OCI-LY7 (cell line): ENCODE results near the gene CFAP61. TPM values are rescaled to one million over a fixed set of nuclear protein-coding genes. Genes with fewer than 3 reads are reported as not detected.

Experiments
- BruUV-seq: library from RNA; stranded (reverse); fragments of 400-500 nt; replicated peaks from 2 replicates; lab custom pipeline; 2021; lab: Mats Ljungman, UMichigan
- CTCF ChIA-PET: fragments of 300-600 bp; sonication (Branson Sonifier 250); formaldehyde crosslinking; loops from one replicate; lab custom pipeline; 2022; ENCODE audit warnings: antibody characterized with exemption; ENCODE audit not compliant: unreplicated experiment; lab: Charles Lee
- POLR2A ChIA-PET: fragments of 300-600 bp; sonication (Branson Sonifier 250); formaldehyde crosslinking; loops from one replicate; lab custom pipeline; 2022; ENCODE audit warnings: antibody characterized with exemption; lab: Charles Lee
- DNase-seq: peaks from one replicate; pipeline ENCODE4 v3.0.0-alpha.2; 2015; ENCODE audit warnings: low spot score
- H2AFZ ChIP-seq: fragments of 200-600 bp; sonication (generic), shearing (Covaris generic); 2 replicates; pipeline ENCODE4 v1.6.1; 2014; ENCODE audit warnings: mild to moderate bottlenecking, antibody characterized with exemption, low read length, moderate library complexity
- H3K27ac ChIP-seq: fragments of 200-600 bp; sonication (generic); 2 replicates; pipeline ENCODE4 v1.5.1; 2014; ENCODE audit warnings: mixed run types, low read depth, mild to moderate bottlenecking, moderate library complexity, low read length, inconsistent platforms; ENCODE audit not compliant: poor library complexity, severe bottlenecking
- H3K36me3 ChIP-seq: fragments of 200-600 bp; sonication (generic); 2 replicates; pipeline ENCODE4 v1.6.1; 2014; ENCODE audit warnings: mild to moderate bottlenecking, antibody characterized with exemption, low read length, moderate library complexity, mixed read lengths; ENCODE audit not compliant: insufficient read depth
- H3K4me1 ChIP-seq: fragments of 200-600 bp; sonication (generic); 2 replicates; pipeline ENCODE4 v1.5.1; 2014; ENCODE audit warnings: mild to moderate bottlenecking, low read length; ENCODE audit not compliant: insufficient read depth, poor library complexity, severe bottlenecking
- H3K4me2 ChIP-seq: fragments of 200-600 bp; sonication (generic); 2 replicates; pipeline ENCODE4 v1.6.1; 2014; ENCODE audit warnings: mild to moderate bottlenecking, low read length
- H3K4me3 ChIP-seq: fragments of 200-600 bp; sonication (generic); 2 replicates; pipeline ENCODE4 v1.5.1; 2014; ENCODE audit warnings: mild to moderate bottlenecking, low read depth, low read length; ENCODE audit not compliant: poor library complexity, severe bottlenecking
- H3K79me2 ChIP-seq: fragments of 200-600 bp; sonication (generic); 2 replicates; pipeline ENCODE4 v1.6.1; 2016; ENCODE audit warnings: low read depth, mild to moderate bottlenecking, low read length, moderate library complexity, mixed read lengths; ENCODE audit not compliant: insufficient read depth
- H3K9me2 ChIP-seq: fragments of 200-600 bp; sonication (generic); 2 replicates; pipeline ENCODE4 v1.6.1; 2016; ENCODE audit warnings: mild to moderate bottlenecking, low read length, mixed read lengths; ENCODE audit not compliant: insufficient read depth
- H3K9me3 ChIP-seq: fragments of 200-600 bp; sonication (generic); 2 replicates; pipeline ENCODE4 v1.6.1; 2014; ENCODE audit warnings: mild to moderate bottlenecking, mixed run types, low read length, mixed read lengths
- H4K20me1 ChIP-seq: fragments of 200-600 bp; sonication (generic); 2 replicates; pipeline ENCODE4 v1.6.1; 2014; ENCODE audit warnings: mild to moderate bottlenecking, antibody characterized with exemption, low read length, moderate library complexity, mixed read lengths; ENCODE audit not compliant: insufficient read depth
- CTCF ChIP-seq: fragments of 200-600 bp; sonication (generic); conservative IDR thresholded peaks from 2 replicates; pipeline ENCODE4 v1.5.1; 2014; ENCODE audit warnings: mild to moderate bottlenecking, antibody characterized with exemption, low read length, moderate library complexity, mixed read lengths
- EZH2phosphoT487 ChIP-seq: fragments of 200-600 bp; sonication (generic); IDR thresholded peaks from 2 replicates; pipeline ENCODE4 v1.6.1; 2018; ENCODE audit warnings: low read depth, borderline replicate concordance, mild to moderate bottlenecking, mixed run types, antibody characterized with exemption, low read length, moderate library complexity, mixed read lengths
- intact Hi-C: fragments of 100-400 bp; cut with micrococcal nuclease; formaldehyde crosslinking; loops from one replicate; pipeline ENCODE4 v1.10.0; 2022; ENCODE audit not compliant: unreplicated experiment
- total RNA-seq, 2 experiments: library from RNA; depleted of rRNA in 1 of 2; stranded (reverse); fragments of >200 nt in 1 of 2; shearing (Covaris generic) in 1 of 2; gene quantifications; 2 replicates each; pipeline ENCODE4 v1.2.3, GENCODE V29; 2014 to 2022

Gene CFAP61
- total RNA-seq, 2 experiments from 2014 or later = 0.06 TPM; not detected in 1

- no peak for DNase-seq
- TF ChIP-seq CTCF = no peak
- no peak for TF ChIP-seq EZH2phosphoT487
Observed at GRCh38 chr20:20228351-20228750, 176.0 kb downstream of the CFAP61 start.

GRCh38 chr20:20229595-20229994 is 177.3 kb downstream of the CFAP61 start:
- no peaks in the 10 kb centered on the region for H3K9me2 ChIP-seq
- POLR2A ChIA-PET = no interaction called here
- DNase-seq = no peak
- H3K9me3 ChIP-seq = no peaks in the 10 kb centered on the region
- CTCF ChIA-PET = no interaction called here
- no peak overlapping the region for H3K4me3 ChIP-seq
- no peak overlapping the region for H3K4me2 ChIP-seq
- H2AFZ ChIP-seq = no peak overlapping the region
- no peaks in the 10 kb centered on the region for H3K36me3 ChIP-seq
- no peaks in the 10 kb centered on the region for H3K79me2 ChIP-seq
- no peaks in the 10 kb centered on the region for H3K4me1 ChIP-seq
- intact Hi-C loops = no loop called here
- no peak for TF ChIP-seq CTCF
- TF ChIP-seq EZH2phosphoT487 = no peak
- no peak overlapping the region for H3K27ac ChIP-seq
- BruUV-seq = no TSS peak
- H4K20me1 ChIP-seq = no peaks in the 10 kb centered on the region

More at GRCh38 chr20:20228351-20228750, 176.0 kb downstream of the CFAP61 start:
- H3K9me3 ChIP-seq = no peaks in the 10 kb centered on the region
- no peaks in the 10 kb centered on the region for H3K79me2 ChIP-seq
- ChIA-PET POLR2A (no interaction called here), CTCF (no interaction called here)
- no peak overlapping the region for H3K4me3 ChIP-seq
- no peak overlapping the region for H3K27ac ChIP-seq
- H3K4me2 ChIP-seq = no peak overlapping the region
- no peaks in the 10 kb centered on the region for H3K9me2 ChIP-seq
- no TSS peak for BruUV-seq
- H2AFZ ChIP-seq = no peak overlapping the region
- no peaks in the 10 kb centered on the region for H4K20me1 ChIP-seq
- no peaks in the 10 kb centered on the region for H3K4me1 ChIP-seq
- H3K36me3 ChIP-seq = no peaks in the 10 kb centered on the region
- intact Hi-C loops = no loop called here

- CTCF ChIA-PET = no interaction called here
- BruUV-seq = no TSS peak
- intact Hi-C loops = no loop called here
Observed at GRCh38 chr20:20230741-20231140, 178.4 kb downstream of the CFAP61 start.

More at GRCh38 chr20:20230741-20231140, 178.4 kb downstream of the CFAP61 start:
- POLR2A ChIA-PET = no interaction called here
- Histone ChIP-seq H3K36me3 (no peaks in the 10 kb centered on the region), H3K4me2 (no peak overlapping the region), H3K9me2 (no peaks in the 10 kb centered on the region), H3K4me3 (no peak overlapping the region), H3K9me3 (no peaks in the 10 kb centered on the region), H3K4me1 (no peaks in the 10 kb centered on the region), H3K79me2 (no peaks in the 10 kb centered on the region), H2AFZ (no peak overlapping the region), H3K27ac (no peak overlapping the region), H4K20me1 (no peaks in the 10 kb centered on the region)
- DNase-seq = no peak
- TF ChIP-seq CTCF = no peak
- TF ChIP-seq EZH2phosphoT487 = no peak
